GM18951 (cell line): ENCODE results near the gene UBC.
"Not testable (repeated sequence)": the region's sequence is repeated elsewhere in the genome, so short reads cannot be mapped to it uniquely, and the experiment has no call there.

ENCODE experiments used
- POLR2A ChIP-seq: IDR thresholded peaks from 4 replicates; pipeline ENCODE4 v1.6.1; 2011; ENCODE audit warnings: mild to moderate bottlenecking; ENCODE audit not compliant: insufficient read length, insufficient read depth; ENCODE audit errors: extremely low read depth
- in situ Hi-C: fragments of 300-500 bp; cut with MboI; formaldehyde crosslinking; loops from one replicate; pipeline ENCODE4 v1.12.0; 2022; ENCODE audit warnings: low sequenced_read_pairs, mixed read lengths, inconsistent platforms; ENCODE audit not compliant: unreplicated experiment

Gene UBC

DNA sequence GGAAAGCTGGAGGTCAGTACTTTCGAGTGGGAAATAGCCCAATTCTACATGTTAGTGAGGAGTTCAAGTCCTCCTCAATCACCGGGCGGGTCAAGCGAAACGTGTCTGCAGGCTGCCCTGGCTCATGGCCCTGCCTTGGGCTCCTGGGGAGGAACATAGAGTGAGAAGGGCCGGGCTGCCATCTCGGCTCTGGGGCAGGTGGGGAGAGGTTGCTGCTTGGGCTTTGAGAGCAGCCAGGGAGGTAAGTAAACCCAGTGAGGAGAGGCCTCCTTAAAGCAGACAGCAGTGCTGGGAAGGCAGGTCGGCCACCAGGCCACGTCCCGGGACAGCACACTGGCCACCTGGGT is 32.0 kb upstream of the UBC start:
- TF ChIP-seq POLR2A = no peak
- in situ Hi-C loops = no loop called here

DNA sequence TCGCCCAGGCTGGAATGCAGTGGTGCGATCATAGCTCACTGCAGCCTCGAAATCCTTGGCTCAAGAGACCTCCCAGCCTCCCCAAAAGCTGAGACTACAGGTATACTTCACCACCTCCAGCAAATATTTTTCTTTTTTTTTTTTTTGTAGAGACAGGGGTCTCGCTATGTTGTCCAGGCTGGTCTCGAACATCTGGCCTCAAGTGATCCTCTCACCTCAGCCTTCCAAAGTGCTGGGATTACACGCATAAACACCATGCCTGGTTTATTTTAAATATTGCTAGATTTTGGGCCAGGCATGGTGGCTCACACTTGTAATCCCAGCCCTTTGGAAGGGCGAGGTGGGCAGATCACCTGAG is 26.7 kb upstream of the UBC start:
- in situ Hi-C loops = no loop called here
- TF ChIP-seq POLR2A = no peak

DNA sequence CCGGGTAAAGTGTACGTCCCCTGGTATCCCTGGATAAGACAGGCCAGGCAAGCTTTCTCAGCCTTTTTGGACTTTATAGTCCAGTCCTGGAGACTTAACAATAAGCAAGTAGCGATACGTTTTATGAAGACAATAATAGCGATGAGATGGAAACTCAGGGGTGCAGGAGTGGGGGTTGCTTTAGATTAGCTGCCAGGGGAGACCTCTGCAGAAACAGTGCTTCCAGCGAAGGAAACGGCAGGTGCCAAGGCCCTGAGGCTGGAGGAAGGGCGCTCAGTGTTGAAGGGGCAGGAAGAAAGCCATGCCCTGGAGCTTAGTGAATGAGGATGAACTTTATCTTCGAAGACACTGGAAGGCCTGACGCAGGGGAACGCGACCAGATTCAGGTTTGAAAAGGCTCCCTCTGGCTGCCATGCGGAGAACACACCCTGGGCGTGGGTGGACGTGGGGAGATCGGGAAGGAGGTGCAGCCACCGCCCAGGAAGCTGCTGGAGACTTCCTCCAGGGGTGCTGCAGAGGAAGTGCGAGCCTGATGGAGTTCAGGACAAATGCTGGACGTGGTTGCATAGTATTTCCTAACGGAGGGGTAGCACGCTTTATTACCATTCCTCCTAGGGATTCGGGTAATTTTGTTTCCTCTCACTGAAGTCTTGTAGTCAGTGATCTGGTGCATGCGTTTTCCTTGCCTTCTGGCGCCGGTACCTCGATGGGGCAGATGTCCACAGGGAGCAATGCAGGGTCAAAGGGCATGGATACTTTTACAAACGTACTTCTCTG is 26.1 kb upstream of the UBC start:
- peak; percentile 60 for TF ChIP-seq POLR2A
- in situ Hi-C loops = no loop called here

DNA sequence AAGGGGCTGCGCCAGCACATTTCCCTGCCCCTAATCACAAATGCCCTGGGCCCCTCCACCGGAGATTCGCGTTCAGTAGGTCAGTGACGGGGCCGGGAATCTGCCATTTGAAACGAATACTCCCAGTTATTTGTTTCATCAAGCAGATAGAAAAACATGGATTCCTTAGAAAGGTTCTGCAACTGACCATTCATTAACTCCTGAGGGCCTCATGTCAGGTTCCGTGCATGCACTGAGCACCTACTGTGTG is 25.6 kb upstream of the UBC start:
- TF ChIP-seq POLR2A = no peak
- in situ Hi-C loops = no loop called here

DNA sequence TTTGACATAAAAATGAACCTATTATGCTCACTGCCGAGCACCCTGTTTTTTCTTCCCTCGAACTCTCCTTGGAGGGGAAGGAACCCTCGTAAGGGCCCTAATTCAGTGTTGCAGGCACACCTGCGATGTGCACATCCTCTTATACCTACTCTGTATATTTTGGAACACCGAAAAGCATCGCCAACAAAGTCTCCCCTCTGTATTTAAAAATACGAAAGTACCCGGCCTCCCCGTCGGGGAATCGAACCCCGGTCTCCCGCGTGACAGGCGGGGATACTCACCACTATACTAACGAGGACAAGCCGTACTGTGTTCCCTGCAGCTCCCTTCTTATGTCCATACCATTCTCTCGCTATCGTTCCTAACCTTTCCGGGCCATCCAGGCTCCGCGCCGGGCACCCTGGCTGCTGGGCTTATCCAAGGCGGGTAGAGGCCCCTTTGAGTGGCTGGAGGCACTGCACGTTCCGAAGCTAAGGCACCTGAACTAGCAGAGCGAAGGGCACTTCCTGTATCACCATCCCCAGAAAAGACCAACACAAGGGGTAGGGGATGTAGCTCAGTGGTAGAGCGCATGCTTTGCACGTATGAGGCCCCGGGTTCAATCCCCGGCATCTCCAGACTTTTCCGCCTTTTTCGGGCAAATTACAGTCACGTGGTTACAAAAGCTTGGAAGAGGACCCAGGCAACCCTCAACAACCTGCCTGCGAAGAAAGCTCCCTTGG is 25.1 kb upstream of the UBC start:
- peak; percentile 29 for TF ChIP-seq POLR2A
- in situ Hi-C loops = no loop called here

DNA sequence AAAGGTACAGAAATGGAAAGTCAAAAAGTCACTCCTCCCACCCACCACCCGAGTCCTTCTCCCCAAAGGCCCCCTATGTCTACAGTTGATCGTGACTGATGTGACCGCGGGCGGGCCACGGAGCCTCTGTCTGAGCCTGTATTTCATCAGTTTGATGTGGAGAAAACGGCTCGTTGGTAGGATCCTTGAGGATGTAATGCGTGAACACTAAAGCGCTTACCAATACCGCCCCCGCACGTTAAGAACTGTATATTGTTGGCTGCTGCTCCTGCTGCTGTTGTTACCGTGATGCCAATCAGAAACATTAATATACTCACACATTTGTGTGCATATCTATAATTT is 24.6 kb upstream of the UBC start:
- in situ Hi-C loops = no loop called here
- peak; percentile 25 for TF ChIP-seq POLR2A

DNA sequence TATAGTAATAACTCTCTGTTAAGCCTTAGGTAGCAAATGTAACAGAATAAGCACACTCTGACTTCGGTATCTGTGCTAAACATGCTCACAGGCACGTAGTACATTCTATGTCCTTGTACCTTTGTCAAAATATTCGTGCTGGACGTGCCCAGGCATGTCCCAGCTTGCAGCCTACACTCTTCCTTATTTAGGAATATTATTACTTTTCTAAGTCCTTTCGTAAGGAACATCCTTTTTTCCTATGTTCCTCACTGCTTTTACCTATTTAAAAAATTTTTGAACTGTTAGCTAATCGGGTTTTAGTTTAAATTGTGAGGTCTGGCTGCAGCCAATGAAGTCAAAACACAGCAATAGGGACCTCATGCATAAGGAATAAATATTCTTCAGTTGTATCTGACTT is 24.1 kb upstream of the UBC start:
- no peak for TF ChIP-seq POLR2A
- in situ Hi-C loops = no loop called here

DNA sequence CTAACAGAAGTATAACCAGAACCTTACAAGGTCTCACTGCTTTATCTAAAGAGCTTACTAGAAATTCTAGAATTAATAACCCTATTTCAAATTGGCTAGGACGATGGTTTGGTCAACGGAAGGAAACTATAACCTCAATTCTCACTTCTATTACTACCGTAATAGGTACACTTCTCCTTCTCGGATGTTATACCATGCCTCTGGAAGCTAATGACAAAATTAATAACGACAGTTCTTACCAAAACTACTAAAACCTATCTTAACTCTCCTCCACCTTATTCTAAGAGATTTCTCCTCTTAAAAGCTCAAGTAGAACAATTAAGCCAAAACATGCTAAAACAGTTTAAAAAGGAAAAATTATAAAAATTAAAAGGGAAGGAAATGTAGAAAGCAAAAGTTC is 23.7 kb upstream of the UBC start:
- in situ Hi-C loops = no loop called here
- peak; percentile 19 for TF ChIP-seq POLR2A

DNA sequence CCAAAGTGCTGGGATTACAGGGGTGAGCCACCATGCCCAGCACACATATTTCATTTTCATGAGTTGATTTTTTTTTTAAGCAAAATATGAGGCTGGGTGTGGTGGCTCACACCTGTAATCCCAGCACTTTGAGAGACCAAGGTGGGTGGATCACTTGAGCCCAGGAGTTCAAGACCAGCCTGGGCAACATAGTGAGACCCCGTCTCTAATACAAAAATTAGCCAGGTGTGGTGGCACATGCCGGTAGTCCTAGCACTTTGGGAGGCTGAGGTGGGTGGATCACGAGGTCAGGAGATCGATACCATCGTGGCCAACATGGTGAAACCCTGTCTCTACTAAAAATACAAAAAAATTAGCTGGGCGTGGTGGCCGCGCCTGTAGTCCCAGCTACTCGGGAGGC is 17.1 kb upstream of the UBC start:
- in situ Hi-C loops = not testable (repeated sequence)

DNA sequence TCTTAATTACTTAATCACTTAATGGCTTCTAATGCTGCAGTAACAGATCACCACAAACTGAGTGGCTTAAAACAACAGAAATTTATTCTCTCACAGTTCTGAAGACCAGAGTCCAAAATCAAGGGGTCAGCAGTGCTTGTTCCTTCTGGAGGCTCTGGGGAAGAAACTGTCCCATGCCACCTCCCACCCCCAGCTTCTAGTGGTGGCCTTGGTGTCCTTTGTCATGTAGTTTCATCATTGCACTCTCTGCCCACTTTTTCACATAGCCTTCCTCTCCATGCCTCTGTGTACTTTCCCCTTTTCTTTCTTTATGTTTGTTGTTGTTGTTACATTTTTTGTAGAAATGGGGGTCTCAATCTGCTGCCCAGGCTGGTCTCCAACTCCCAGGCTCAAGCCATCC is 16.1 kb upstream of the UBC start:
- in situ Hi-C loops = no loop called here

DNA sequence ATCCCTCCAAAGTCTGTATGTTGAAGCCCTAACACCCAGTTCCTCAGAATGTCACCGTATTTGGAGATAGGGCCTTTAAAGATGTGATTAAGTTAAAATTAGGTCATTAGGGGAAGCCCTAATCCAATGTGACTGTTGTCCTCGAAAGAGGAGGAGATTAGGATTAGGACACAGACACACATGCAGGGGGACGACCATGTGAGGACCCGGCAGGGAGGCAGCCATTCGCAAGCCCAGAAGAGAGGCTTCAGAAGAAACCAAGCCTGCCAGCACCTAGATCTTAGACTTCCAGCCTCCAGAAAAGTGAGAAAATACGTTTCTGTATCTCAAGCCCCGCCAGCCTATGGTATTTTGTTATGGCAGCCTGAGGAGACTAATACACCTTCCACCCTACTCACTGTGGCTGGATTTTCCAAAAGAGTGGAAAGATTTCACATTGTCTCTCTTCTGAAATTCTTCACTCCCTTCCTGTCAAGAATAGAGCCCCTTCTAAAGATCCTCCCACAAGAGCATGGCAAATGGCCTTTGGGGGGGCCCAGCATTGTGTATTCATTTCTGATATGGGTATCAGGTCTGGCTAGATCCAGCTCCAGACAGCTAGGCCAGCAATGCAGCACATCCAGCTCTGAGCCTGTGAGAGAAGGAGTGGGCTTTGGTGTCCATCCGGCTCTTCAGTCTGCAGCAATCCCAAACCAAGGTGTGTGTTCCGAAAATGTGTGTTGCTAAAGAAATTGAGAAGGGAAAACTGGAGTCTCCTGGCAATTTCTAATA is 15.4 kb upstream of the UBC start:
- no peak for TF ChIP-seq POLR2A

More for the DNA sequence above, 16.1 kb upstream of the UBC start:
- TF ChIP-seq POLR2A = no peak

DNA sequence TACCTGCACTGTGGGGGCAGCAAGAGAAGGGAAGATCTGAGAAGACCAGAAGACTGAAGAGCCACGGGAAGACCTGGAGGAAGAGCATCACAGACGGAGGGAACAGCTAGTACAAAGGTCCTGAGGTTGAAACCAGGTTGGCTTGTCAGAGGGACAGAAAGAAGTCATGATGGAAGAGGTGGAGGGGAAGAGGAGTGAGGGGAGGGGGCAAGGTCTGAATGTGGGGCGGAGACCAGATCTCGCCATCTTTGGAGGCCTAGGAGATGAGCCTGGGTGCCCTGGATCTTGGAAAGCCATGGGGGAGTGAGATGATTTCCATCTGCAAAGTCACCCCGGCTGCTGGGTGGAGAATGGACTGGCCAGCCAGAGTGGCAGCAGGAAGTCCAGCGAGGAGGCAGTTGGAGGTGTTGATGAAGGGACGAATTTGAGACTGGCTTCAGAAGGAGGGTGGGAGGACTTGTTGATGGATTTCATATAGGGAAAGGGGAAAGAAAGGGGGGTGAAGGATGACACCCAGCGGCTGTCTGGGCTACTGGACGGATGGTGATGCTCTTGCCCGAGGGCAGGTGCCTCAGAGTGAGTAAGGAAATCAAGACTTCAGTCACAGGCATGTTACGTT is 14.6 kb upstream of the UBC start:
- in situ Hi-C loops = no loop called here

More for the DNA sequence above, 15.4 kb upstream of the UBC start:
- in situ Hi-C loops = no loop called here

DNA sequence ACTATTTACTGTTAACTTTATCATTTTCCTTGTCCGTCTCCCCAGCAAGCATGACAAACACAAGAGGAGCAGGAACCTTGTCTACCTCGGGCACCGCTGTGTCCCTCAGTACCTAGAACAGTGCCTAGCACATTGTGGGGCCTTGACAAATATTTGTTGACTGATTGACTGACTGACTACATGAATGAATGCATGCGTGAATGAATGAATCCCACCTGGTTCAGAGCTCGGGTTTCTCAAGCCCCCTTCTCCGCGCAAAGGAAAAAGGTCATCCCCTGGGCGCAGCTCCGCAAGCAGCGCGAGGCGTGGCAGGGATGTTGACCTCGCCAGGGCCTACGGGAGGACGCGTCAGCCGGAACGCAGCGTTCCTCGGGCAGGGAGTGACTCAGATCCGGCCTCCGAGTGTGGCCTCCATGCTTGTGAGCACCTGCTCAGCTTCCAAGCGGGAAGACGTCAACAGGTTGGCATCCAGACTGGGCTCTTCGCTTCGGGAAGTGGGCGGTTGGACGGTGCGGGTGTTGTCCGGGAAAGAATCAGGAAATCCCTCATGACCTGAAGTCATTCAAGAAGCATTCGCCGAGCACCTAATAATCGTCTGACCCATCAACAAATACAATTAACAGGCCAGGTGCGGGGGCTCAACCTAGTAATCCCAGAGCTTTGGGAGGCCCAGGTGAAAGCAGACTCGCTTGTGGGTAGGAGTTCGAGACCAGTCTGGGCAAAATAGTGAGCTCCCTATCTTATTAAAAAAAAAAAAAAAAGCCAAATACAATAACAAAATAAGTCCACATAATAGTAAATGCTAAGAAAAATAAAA is 13.9 kb upstream of the UBC start:
- in situ Hi-C loops = no loop called here
- TF ChIP-seq POLR2A = no peak

More for the DNA sequence above, 14.6 kb upstream of the UBC start:
- TF ChIP-seq POLR2A = no peak
